Cardiac fibroblast (primary cell): Measurements from ENCODE around the gene NRXN3.

ENCODE experiments used
- DNase-seq, 2 donors: peaks; one replicate each; pipeline versions ENCODE4 v3.0.0 to v3.0.0-alpha.2; 2010; ENCODE audit warnings: low read depth in 2 of 2
- H3K4me3 ChIP-seq, 2 donors: replicated peaks in 1 of 2; 1 replicate in 1 of 2; 2 replicates in 1 of 2; pipeline ENCODE4 v1.5.1; 2011; ENCODE audit warnings: low read depth in 2 of 2, low read length in 2 of 2, mild to moderate bottlenecking in 2 of 2, moderate library complexity in 1 of 2
- TF ChIP-seq, protein P1 (sequence below): IDR thresholded peaks from one replicate; pipeline ENCODE4 v1.5.1; 2011; ENCODE audit warnings: low read depth, mild to moderate bottlenecking, low read length, inconsistent platforms

The NRXN3 gene

DNA sequence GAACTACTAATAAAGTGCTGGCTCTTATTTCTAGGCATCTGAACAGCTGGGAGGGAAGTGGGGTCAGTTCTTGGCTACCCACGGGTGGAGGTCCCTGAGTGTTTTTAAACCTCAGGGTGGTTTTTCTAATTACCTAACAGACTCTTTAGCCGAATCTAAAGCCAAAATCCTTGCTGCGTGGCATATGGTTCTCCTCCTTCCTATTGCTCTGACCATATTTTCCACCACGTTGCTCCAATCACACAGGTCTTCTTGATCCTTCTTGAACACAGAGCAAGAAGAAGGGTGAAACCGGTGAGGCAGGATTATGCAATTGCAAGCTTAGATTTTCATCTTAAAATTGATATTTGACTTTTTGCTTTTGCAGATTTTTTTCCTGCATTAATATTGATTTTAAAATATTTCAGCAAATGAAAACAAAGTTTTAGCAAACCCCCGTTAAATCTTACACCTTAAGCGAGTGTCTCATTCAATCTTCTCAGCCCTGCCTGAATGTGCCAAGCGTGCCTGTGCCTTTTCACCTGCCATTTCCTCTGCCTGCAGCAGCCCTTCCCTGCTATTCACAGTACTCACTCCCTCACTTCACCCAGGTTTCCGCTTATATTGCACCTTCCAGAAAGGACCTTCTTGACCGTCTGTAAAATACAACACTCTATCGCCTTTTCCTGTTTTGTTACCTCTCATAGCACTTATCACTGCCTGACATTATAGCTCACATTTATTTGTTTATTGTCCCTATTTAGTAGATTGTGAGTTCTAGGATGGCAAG, 1535.1 kb downstream of the NRXN3 start:
- no peak overlapping the region for H3K4me3 ChIP-seq
- no peak for DNase-seq
- TF ChIP-seq, protein P1, sequence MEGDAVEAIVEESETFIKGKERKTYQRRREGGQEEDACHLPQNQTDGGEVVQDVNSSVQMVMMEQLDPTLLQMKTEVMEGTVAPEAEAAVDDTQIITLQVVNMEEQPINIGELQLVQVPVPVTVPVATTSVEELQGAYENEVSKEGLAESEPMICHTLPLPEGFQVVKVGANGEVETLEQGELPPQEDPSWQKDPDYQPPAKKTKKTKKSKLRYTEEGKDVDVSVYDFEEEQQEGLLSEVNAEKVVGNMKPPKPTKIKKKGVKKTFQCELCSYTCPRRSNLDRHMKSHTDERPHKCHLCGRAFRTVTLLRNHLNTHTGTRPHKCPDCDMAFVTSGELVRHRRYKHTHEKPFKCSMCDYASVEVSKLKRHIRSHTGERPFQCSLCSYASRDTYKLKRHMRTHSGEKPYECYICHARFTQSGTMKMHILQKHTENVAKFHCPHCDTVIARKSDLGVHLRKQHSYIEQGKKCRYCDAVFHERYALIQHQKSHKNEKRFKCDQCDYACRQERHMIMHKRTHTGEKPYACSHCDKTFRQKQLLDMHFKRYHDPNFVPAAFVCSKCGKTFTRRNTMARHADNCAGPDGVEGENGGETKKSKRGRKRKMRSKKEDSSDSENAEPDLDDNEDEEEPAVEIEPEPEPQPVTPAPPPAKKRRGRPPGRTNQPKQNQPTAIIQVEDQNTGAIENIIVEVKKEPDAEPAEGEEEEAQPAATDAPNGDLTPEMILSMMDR: no peak

DNA sequence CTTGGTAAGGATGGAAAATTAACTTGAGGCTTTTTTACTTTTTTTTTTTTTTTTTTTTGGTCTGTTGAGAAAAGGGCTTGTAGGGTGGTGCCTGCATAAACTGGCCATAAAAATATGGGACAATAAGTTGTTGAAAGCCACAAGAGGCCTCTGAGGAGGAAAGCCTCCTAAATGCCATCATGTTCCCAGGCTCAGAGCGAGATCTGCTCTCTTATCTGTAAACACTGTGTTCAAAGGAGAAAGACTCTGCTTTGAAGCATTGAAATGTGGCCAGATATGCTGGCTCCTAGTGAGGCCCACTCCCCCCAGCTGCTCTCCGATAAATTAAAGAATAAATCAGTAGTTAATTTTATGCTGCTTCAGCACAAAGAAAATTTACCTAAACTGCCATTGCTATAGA, 1536.2 kb downstream of the NRXN3 start:
- DNase-seq: no peak
- TF ChIP-seq, protein P1: no peak
- no peak overlapping the region for H3K4me3 ChIP-seq

DNA sequence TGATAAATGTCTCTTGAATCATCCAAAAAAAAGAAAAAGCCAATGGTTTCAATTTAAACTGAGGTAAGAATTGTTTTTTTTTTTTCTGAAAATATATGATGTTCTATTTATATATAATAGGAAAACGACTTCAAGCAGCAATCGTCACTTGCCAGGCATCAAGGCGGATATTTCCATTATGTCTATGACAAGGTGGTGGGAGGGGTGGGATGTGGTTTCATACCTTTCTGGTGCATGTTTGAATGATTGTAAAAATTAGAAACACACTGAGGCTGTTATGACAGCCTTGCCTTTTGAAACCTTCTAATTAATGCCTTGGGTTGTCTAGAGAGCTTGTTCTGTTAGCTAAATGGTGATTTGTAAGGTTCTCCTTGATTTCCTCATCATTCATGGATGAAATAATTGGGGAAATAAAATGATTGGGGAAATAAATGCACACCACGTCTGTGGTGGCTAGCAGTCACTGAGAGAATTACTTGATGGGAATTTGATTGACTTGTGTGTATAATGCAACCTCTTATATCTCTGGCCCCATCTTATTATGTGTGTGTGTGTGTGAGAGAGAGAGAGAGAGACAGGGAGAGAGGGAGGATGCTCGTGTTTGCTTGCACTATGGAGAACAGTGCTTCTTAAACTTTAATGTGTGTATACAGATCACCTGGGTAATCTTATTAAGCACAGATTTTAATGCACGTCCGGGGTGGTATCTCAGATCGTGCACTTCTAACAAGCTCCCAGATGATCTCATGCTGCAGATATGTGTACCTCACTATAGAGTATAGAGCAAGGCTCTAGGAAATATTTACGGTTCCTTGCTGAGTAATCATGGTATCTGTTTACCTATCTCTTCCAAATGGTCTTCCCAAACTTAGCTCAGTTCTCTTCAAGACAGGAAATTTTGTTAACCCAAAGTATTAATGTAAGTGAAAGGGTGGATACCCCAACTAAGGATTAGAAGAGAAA, 1538.5 kb downstream of the NRXN3 start:
- peak in 1 of 2 donors; percentile 17 for DNase-seq
- no peak overlapping the region for H3K4me3 ChIP-seq
- TF ChIP-seq, protein P1: no peak

DNA sequence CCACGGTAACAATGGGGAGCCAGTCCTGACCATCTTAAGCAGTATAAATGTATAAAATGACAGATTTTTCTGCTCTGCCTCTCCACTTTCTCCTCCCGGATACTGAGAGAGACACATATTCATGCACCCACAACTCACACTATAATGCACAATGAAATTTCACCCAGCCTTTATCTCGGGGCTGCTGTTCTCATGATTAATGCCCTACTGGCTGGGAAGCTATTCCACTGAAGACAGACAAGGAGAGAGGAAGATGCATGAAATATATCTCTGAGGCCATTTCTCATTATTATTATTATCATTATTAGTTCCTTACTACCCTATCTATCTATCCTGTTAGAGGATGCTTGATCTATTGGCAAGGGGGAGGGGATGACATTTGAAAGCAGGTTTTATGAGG, 1539.4 kb downstream of the NRXN3 start:
- H3K4me3 ChIP-seq: no peak overlapping the region
- DNase-seq: no peak
- TF ChIP-seq, protein P1: no peak

DNA sequence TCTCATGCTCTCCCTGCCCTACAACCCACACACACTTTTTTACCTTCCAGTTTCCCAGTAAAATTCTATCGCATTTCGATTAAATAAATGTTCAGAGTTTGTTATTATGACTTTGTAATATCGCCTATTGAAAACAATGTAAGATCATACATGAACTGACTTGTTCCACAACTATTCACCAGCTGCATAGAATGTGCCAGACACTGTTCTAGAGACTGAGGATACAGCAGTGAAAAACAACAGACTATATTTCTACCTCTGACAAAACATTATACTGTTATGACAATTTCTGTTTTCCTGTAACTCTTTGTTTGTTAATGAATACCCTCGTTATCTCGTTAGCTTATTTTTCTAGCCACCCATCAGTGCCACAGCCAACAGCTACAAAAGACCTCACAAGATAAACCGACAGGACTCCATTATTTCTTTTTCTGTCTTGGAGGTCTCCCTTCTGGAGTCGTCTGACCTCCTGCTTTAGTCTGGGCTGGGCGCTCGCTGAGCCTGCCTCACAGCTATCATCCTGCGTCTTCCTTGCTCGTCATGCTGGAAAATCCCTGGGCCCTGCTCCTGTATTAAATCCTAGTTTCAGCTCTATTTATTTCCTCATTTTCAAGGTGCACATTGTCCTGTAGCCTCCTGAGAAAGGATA, 1542.3 kb downstream of the NRXN3 start:
- DNase-seq: no peak
- H3K4me3 ChIP-seq: no peak overlapping the region
- TF ChIP-seq, protein P1: no peak

DNA sequence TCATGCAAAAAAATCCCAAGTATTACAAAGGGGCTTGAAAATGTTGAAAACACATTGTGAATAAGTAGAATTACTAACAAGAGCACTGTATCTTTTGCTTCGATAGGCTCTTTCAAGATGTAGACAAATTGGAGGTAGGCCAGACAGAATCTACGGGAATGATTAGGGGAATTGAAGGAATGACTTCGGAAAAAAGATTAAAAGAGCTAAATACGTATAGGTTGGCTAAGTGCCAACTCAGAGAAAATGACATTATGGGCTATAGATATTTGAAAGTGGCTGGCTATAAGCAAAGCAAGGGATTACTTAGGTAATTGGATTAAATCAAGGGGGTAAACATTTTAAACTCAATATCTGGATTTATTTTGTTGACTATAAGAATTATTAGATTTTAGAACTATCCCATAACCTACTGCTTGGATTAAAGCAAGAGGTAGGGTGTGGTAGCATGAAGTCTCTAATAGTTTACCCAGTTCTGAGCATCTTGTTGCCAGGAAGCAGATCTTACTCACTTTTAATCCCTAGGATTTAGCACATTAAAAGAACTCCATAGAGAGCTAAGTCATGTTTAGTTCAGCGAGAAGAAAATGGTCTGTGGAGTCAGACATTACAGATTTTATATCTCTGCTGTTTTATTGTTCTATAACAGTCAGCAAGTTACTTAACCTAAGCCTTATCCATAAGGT, 1551.4 kb downstream of the NRXN3 start:
- DNase-seq: no peak
- no peak overlapping the region for H3K4me3 ChIP-seq
- TF ChIP-seq, protein P1: no peak
